Neural crest cell (in vitro differentiated cells): ENCODE measurements around the gene DUSP7. TPM values are rescaled to one million over a fixed set of nuclear protein-coding genes. Genes with fewer than 3 reads are reported as not detected.

Experiments
- DNase-seq: peaks from one replicate; pipeline ENCODE4 v3.0.0; 2021; ENCODE audit warnings: low read depth, mixed read lengths, low spot score
- H3K27ac Mint-ChIP-seq: one replicate; pipeline ENCODE4 v1.8.0; 2021; ENCODE audit warnings: mild to moderate bottlenecking, mixed read lengths; ENCODE audit not compliant: unreplicated experiment
- H3K27me3 Mint-ChIP-seq: 2 replicates; pipeline ENCODE4 v1.8.0; 2021; ENCODE audit warnings: low read depth, mild to moderate bottlenecking, mixed read lengths
- H3K36me3 Mint-ChIP-seq: 2 replicates; pipeline ENCODE4 v1.8.0; 2021; ENCODE audit warnings: low read depth, mild to moderate bottlenecking, mixed read lengths
- H3K4me1 Mint-ChIP-seq: 2 replicates; pipeline ENCODE4 v1.8.0; 2021; ENCODE audit warnings: mixed read lengths
- H3K4me3 Mint-ChIP-seq: one replicate; pipeline ENCODE4 v1.8.0; 2021; ENCODE audit warnings: mild to moderate bottlenecking, mixed read lengths
- H3K9me3 Mint-ChIP-seq: 2 replicates; pipeline ENCODE4 v1.8.0; 2021; ENCODE audit warnings: mixed read lengths
- CTCF ChIP-seq: fragments of 200-600 bp; sonication (generic); conservative IDR thresholded peaks from 2 replicates; pipeline ENCODE4 v1.5.0; 2021; ENCODE audit warnings: antibody characterized with exemption, mild to moderate bottlenecking
- total RNA-seq: library from RNA; stranded (reverse); gene quantifications from 2 replicates; pipeline ENCODE4 v1.2.1, GENCODE V29; 2021

DUSP7 gene
- total RNA-seq, 1 donor from 2014 or later, result 24.2 TPM

- Mint-ChIP-seq H3K36me3 (no peaks in the 10 kb centered on the region), H3K27me3 (no peaks in the 10 kb centered on the region), H3K27ac (peak overlapping the region; percentile 78), H3K9me3 (no peaks in the 10 kb centered on the region), H3K4me3 (peak overlapping the region; percentile 33), H3K4me1 (no peaks in the 10 kb centered on the region)
- no peak for TF ChIP-seq CTCF
- DNase-seq, result no peak
Measured at GRCh38 chr3:52063026-52063723, 6.8 kb upstream of the DUSP7 start.

- H3K27ac Mint-ChIP-seq, result no peak overlapping the region
- H3K4me3 Mint-ChIP-seq, result no peak overlapping the region
- no peaks in the 10 kb centered on the region for H3K9me3 Mint-ChIP-seq
- DNase-seq, result no peak
- no peaks in the 10 kb centered on the region for H3K4me1 Mint-ChIP-seq
- no peaks in the 10 kb centered on the region for H3K36me3 Mint-ChIP-seq
- TF ChIP-seq CTCF, result no peak
- no peaks in the 10 kb centered on the region for H3K27me3 Mint-ChIP-seq
Measured at GRCh38 chr3:52062505-52062904, 6.1 kb upstream of the DUSP7 start.

DNA sequence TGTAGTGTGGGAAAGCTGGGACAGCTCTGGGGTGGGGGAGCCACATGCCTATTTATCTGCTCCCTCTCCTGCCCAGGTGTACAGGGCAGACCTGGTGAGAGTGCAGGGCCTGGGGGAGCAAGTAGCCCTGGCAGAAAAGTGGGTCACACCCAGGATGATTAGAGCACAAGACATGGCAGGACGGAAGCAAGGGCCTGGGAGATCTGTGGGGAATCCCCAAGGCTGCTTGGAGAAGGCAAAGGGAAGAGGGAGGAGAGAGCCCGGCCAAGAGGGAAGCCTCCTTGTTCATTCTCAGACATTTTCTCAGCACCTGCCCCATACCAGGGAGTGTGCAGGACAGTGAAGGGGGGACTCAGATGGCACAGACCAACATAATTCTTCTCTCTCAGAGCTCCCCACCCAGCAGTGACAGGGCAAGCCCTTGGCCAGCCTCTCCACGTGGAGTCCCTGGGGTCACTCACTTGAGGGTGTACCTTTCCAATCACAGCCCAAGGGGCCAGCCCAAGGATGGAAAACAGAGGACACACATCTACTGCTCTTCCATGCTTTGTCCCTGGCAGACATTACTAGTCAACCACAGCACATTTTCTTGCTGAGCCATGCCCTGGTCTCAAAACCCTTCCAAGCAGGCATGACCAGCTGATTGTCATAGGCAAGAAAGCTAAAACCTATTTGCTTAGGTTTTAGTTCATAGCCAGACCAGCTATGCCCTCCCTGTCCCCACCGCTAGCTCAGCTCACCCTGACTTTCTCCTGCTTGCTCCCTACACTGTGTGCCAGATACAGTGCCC, 4.9 kb upstream of the DUSP7 start:
- H3K27me3 Mint-ChIP-seq, result no peaks in the 10 kb centered on the region
- H3K4me3 Mint-ChIP-seq, result peak overlapping the region; percentile 3
- H3K27ac Mint-ChIP-seq, result no peak overlapping the region
- H3K9me3 Mint-ChIP-seq, result no peaks in the 10 kb centered on the region
- no peak for DNase-seq
- peaks cover 6% of the 10 kb centered on the region for H3K4me1 Mint-ChIP-seq
- no peak for TF ChIP-seq CTCF
- no peaks in the 10 kb centered on the region for H3K36me3 Mint-ChIP-seq

- no peaks in the 10 kb centered on the region for H3K27me3 Mint-ChIP-seq
- peak overlapping the region; percentile 94 for H3K27ac Mint-ChIP-seq
- peaks cover 6% of the 10 kb centered on the region for H3K4me1 Mint-ChIP-seq
Measured at GRCh38 chr3:52059781-52060180, 3.4 kb upstream of the DUSP7 start.

More at GRCh38 chr3:52059781-52060180, 3.4 kb upstream of the DUSP7 start:
- Mint-ChIP-seq H3K9me3 (no peaks in the 10 kb centered on the region), H3K36me3 (no peaks in the 10 kb centered on the region), H3K4me3 (peak overlapping the region; percentile 34)
- no peak for TF ChIP-seq CTCF
- no peak for DNase-seq
